HG03460 (cell line): ENCODE measurements around the gene NDFIP2.

Experiments used
- ATAC-seq: cut with Tn5 transposase; IDR thresholded peaks from one replicate; pipeline ENCODE4 v1.9.1; 2021; ENCODE audit not compliant: unreplicated experiment

Gene NDFIP2

GRCh38 chr13:79458436-79458835 lies 22.5 kb upstream of the NDFIP2 start:
- no peak for ATAC-seq

GRCh38 chr13:79459906-79460305 lies 21.0 kb upstream of the NDFIP2 start:
- no peak for ATAC-seq

- ATAC-seq, result no peak
Measured at GRCh38 chr13:79462895-79463294, 18.1 kb upstream of the NDFIP2 start.

GRCh38 chr13:79463604-79464003 lies 17.4 kb upstream of the NDFIP2 start:
- ATAC-seq, result no peak

- no peak for ATAC-seq
Measured at GRCh38 chr13:79466872-79467271, 14.1 kb upstream of the NDFIP2 start.

- ATAC-seq, result no peak
Measured at GRCh38 chr13:79468402-79468801, 12.6 kb upstream of the NDFIP2 start.

GRCh38 chr13:79468819-79469218 lies 12.1 kb upstream of the NDFIP2 start:
- peak; percentile 71 for ATAC-seq

- no peak for ATAC-seq
Measured at GRCh38 chr13:79469608-79470007, 11.3 kb upstream of the NDFIP2 start.

- ATAC-seq, result no peak
Measured at GRCh38 chr13:79470666-79471065, 10.3 kb upstream of the NDFIP2 start.

- ATAC-seq, result no peak
Measured at GRCh38 chr13:79475569-79475968, 5.4 kb upstream of the NDFIP2 start.

GRCh38 chr13:79477968-79478367 lies 3.0 kb upstream of the NDFIP2 start:
- no peak for ATAC-seq

- no peak for ATAC-seq
Measured at GRCh38 chr13:79479882-79480281, 1.1 kb upstream of the NDFIP2 start.

GRCh38 chr13:79481685-79482052 lies 714 bp downstream of the NDFIP2 start:
- peak; percentile 35 for ATAC-seq

GRCh38 chr13:79482281-79482970 lies 1.5 kb downstream of the NDFIP2 start:
- ATAC-seq, result no peak

GRCh38 chr13:79483086-79483706 lies 2.2 kb downstream of the NDFIP2 start:
- ATAC-seq, result no peak

GRCh38 chr13:79485014-79485811 lies 4.3 kb downstream of the NDFIP2 start:
- ATAC-seq, result no peak

- ATAC-seq, result no peak
Measured at GRCh38 chr13:79486433-79487188, 5.7 kb downstream of the NDFIP2 start.

GRCh38 chr13:79490326-79490725 lies 9.4 kb downstream of the NDFIP2 start:
- no peak for ATAC-seq

GRCh38 chr13:79490824-79491223 lies 9.9 kb downstream of the NDFIP2 start:
- ATAC-seq, result no peak

GRCh38 chr13:79491715-79492114 lies 10.8 kb downstream of the NDFIP2 start:
- no peak for ATAC-seq

GRCh38 chr13:79492313-79492798 lies 11.4 kb downstream of the NDFIP2 start:
- no peak for ATAC-seq
